Heart left ventricle (tissue), 16 donors: ENCODE data around the gene ZNF709. TPM values are rescaled to one million over a fixed set of nuclear protein-coding genes. Genes with fewer than 3 reads are reported as not detected.

Source experiments
- ATAC-seq, 4 donors: fragments of 200-7000 bp; cut with Tn5 transposase; one replicate each; pipeline ENCODE4 v1.9.1; 2020 to 2022; ENCODE audit warnings: moderate library complexity in 4 of 4, mild to moderate bottlenecking in 3 of 4, moderate number of reproducible peaks in 1 of 4
- DNase-seq, 5 donors: peaks; one replicate each; pipeline ENCODE4 v3.0.0-alpha.2; 2020
- H3K27ac ChIP-seq, 12 donors: fragments of 200-600 bp; sonication (generic) in 4 of 12; one replicate each; pipeline versions ENCODE4 v1.5.0 to v1.8.0; 2016 to 2022; ENCODE audit warnings: mild to moderate bottlenecking in 2 of 12
- H3K27me3 ChIP-seq, 9 donors: fragments of 200-600 bp; sonication (generic) in 2 of 9; one replicate each; pipeline versions ENCODE4 v1.5.1 to v1.8.0; 2016 to 2022; ENCODE audit warnings: mild to moderate bottlenecking in 3 of 9
- H3K36me3 ChIP-seq, 9 donors: fragments of 200-600 bp; sonication (generic) in 2 of 9; one replicate each; pipeline versions ENCODE4 v1.5.0 to v1.8.0; 2018 to 2022; ENCODE audit warnings: mild to moderate bottlenecking in 2 of 9
- H3K4me1 ChIP-seq, 12 donors: fragments of 200-600 bp; sonication (generic) in 4 of 12; one replicate each; pipeline versions ENCODE4 v1.5.0 to v1.8.0; 2016 to 2022; ENCODE audit warnings: mild to moderate bottlenecking in 3 of 12
- H3K4me3 ChIP-seq, 12 donors: fragments of 200-600 bp; sonication (generic) in 4 of 12; one replicate each; pipeline versions ENCODE4 v1.5.0 to v1.8.0; 2017 to 2022; ENCODE audit warnings: mild to moderate bottlenecking in 9 of 12, moderate library complexity in 4 of 12
- H3K9me3 ChIP-seq, 12 donors: fragments of 200-600 bp; sonication (generic) in 4 of 12; one replicate each; pipeline versions ENCODE4 v1.5.0 to v1.8.0; 2016 to 2022; ENCODE audit warnings: mild to moderate bottlenecking in 1 of 12
- POLR2A ChIP-seq, 2 donors: fragments of 450-650 bp; IDR thresholded peaks; one replicate each; pipeline ENCODE4 v1.6.1; 2017; ENCODE audit warnings: antibody characterized with exemption in 2 of 2, mild to moderate bottlenecking in 2 of 2, moderate library complexity in 2 of 2
- WGBS, 4 donors: extraction: QIAGEN DNeasy Blood & Tissue Kit in 2 of 4; methylation state at CpG; one replicate each; pipeline versions ENCODE4 v1.1.5 to v1.1.7; 2013 to 2018; 5-methylcytosine and 5-hydroxymethylcytosine counted together
- intact Hi-C, 10 donors: fragments of 100-400 bp; cut with DNase I; formaldehyde crosslinking; loops; one replicate each; pipeline versions ENCODE4 v1.11.1 to v1.14.2; 2022
- polyA plus RNA-seq, 2 donors: library from polyadenylated mRNA; stranded (reverse); fragments of 200-250 nt; gene quantifications; one replicate each; pipeline ENCODE4 v1.2.3, GENCODE V29; 2013
- total RNA-seq, 9 donors: library from RNA; depleted of rRNA in 2 of 9; stranded (reverse); fragments of >200 nt in 2 of 9; fragmentation: NEBNext Ultra II Directional in 3 of 9; extraction: Animal tissue kit (Norgen Biotek cat#: 25700) in 3 of 9; gene quantifications; one replicate each; pipeline versions ENCODE4 v1.1.0 to v1.2.4, GENCODE V29; 2016 to 2023
- TF ChIP-seq, protein P1 (sequence below), 12 donors: fragments of 200-600 bp; sonication (generic) in 4 of 12; IDR thresholded peaks; one replicate each; pipeline versions ENCODE4 v1.5.0 to v1.8.0; 2018 to 2022; ENCODE audit warnings: antibody characterized with exemption in 12 of 12, mild to moderate bottlenecking in 5 of 12
- donor health status: ischemic (EF 13 %, LVEDD 7.1; RV severe dilation, severe dysfunction).
- donor health status: healthy with polysubstance abuse.
- donor health status: DM: no; HTN: yes; CAD: no.
- donor health status: DM: no; HTN: no; CAD: no.
- donor health status: ischemic (EF 25% LVEDD 6.9; RV normal size, moderate dysfunction).
- donor health status: ischemic (EF 25% LVEDD 5.7; RV mildly dilated, moderate dysfunction).
- donor health status: healthy.
- donor health status: DM: yes; HTN: yes; CAD: no.
- donor health status: ischemic (EF 35%, LVEDD 5.7; RV mildly dilated, moderate dysfunction).
- donor health status: nonischemic (EF 11% LVEDD 7.7; RV severe dilation, severe dysfunction).
- donor health status: DM: yes; HTN: yes; CAD: no.
- donor health status: PGD.
- donor health status: ischemic (EF 29% LVEDD 5.4; RV normal size, mild dysfunction).
- donor health status: nonischemic (EF 23%, LVEDD 6.1; RV moderate dilation, normal function).

ZNF709 gene
- total and polyA plus RNA-seq, 11 donors = 0.89 to 2.9 (median 1.4) TPM

DNA sequence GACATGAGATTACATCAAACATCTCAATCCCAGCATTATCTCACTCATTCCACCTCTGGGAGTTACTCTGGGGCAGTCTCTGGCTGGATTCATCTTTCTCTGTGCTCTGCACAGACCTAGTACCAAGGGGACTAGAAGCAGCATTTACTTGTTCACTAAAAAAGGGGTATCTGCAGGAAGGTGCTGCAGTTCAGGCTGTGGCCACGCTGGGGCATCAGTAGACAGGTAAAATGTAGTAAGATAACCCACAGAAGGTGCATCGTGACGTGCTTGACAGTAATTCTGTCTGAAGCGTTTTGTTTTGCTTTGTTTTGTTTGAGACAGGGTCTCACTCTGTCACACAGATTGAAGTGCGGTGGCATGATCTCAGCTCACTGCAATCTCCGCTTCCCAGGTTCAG lies 37.4 kb upstream of the ZNF709 start:
- Histone ChIP-seq H3K27me3 (no peaks in the 10 kb centered on the region), H3K4me1 (no peaks in the 10 kb centered on the region), H3K36me3 (peaks cover 12 to 57% (median 18%) of the 10 kb centered on the region in 9 donors), H3K4me3 (no peak overlapping the region), H3K9me3 (peaks cover 7 to 100% (median 79%) of the 10 kb centered on the region in 12 donors), H3K27ac (no peak overlapping the region)
- TF ChIP-seq, protein P1, sequence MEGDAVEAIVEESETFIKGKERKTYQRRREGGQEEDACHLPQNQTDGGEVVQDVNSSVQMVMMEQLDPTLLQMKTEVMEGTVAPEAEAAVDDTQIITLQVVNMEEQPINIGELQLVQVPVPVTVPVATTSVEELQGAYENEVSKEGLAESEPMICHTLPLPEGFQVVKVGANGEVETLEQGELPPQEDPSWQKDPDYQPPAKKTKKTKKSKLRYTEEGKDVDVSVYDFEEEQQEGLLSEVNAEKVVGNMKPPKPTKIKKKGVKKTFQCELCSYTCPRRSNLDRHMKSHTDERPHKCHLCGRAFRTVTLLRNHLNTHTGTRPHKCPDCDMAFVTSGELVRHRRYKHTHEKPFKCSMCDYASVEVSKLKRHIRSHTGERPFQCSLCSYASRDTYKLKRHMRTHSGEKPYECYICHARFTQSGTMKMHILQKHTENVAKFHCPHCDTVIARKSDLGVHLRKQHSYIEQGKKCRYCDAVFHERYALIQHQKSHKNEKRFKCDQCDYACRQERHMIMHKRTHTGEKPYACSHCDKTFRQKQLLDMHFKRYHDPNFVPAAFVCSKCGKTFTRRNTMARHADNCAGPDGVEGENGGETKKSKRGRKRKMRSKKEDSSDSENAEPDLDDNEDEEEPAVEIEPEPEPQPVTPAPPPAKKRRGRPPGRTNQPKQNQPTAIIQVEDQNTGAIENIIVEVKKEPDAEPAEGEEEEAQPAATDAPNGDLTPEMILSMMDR (IDR thresholded peaks at IDR 0.05) = peak in 1 of 12 donors; percentile 11
- TF ChIP-seq POLR2A (IDR thresholded peaks at IDR 0.05) = no peak
- intact Hi-C loops = no loop called here
- no peak for DNase-seq
- no peak for ATAC-seq
- 54 to 62% (median 58%) methylated on average over 6 of the region's 6 CpGs for WGBS, 4 donors

GRCh38 chr19:12513531-12514061 lies 29.0 kb upstream of the ZNF709 start:
- H3K4me1 ChIP-seq = peaks cover 0 to 6% (median 0%) of the 10 kb centered on the region in 12 donors
- TF ChIP-seq POLR2A (IDR thresholded peaks at IDR 0.05) = no peak
- TF ChIP-seq, protein P1 (IDR thresholded peaks at IDR 0.05) = peak in 4 of 12 donors; percentile 18 to 38 (median 24)
- no peak overlapping the region for H3K27ac ChIP-seq
- H3K9me3 ChIP-seq = peaks cover 0 to 38% (median 11%) of the 10 kb centered on the region in 12 donors
- 9 to 12% (median 12%) methylated on average over 22 to 35 of the region's 35 CpGs; no CpG with 5 or more reads in 1 of the 4 donors for whole genome bisulfite sequencing, 4 donors
- ATAC-seq (peak; percentile 37 to 84 (median 72)), DNase-seq (peak in 3 of 5 donors; percentile 11 to 47 (median 44))
- intact Hi-C loops = no loop called here
- peak overlapping the region in 8 of 12 donors; percentile 13 to 57 (median 34) for H3K4me3 ChIP-seq
- peaks cover 0 to 13% (median 0%) of the 10 kb centered on the region in 9 donors for H3K36me3 ChIP-seq
- H3K27me3 ChIP-seq = no peaks in the 10 kb centered on the region

DNA sequence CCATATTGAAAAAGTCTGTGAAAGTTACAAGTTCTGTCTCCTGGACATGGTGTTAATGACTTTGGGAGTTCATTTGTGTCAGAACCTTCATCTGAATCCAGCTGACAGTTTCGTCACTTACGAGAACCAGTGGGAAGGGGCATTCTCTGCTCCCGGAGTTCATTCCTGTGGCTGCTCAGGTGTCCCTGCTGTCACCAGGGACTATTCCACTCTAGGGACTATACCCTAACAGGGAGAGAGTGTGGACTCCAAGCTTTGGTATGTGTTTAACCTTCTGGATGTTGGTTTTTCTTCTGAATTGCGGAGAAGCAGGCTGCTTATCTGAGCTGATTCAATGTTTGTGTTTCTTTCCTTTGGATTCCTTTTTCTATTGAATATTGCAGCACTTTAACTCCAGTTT lies 12.4 kb upstream of the ZNF709 start:
- H3K4me3 ChIP-seq = no peak overlapping the region
- no peak for ATAC-seq

DNA sequence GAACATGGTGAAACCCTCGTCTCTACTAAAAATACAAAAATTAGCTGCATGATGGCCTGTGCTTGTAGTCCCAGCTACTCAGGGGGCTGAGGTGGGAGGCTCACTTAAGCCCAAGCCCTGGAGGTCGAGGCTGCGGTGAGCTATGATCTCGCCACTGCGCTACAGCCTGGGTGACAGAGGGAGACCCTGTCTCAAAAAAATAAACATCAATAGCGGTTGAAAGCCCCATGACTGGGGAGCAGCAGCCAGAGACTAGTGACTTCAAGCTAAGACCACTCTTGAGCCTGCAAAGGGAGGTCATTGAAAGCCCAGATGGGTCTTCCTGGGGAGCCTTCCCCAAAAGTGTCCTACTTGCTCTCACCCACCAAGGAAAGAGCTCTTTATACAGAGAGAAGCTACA lies 11.9 kb upstream of the ZNF709 start:
- Histone ChIP-seq H3K27me3 (no peaks in the 10 kb centered on the region), H3K27ac (no peak overlapping the region), H3K36me3 (no peaks in the 10 kb centered on the region), H3K9me3 (peaks cover 0 to 5% (median 0%) of the 10 kb centered on the region in 12 donors), H3K4me1 (peaks cover 0 to 13% (median 7%) of the 10 kb centered on the region in 12 donors), H3K4me3 (no peak overlapping the region)
- ATAC-seq (no peak), DNase-seq (no peak)
- intact Hi-C loops = loop anchor here in 3 of 10 donors (5.0 to 10.0 kb wide), 4 partner anchors 48 to 94 kb away; partner anchors contain the start of genes ZNF443 (in 1 of the 3) and ZNF799 (in 1 of the 3)
- TF ChIP-seq, protein P1 (IDR thresholded peaks at IDR 0.05) = no peak
- TF ChIP-seq POLR2A (IDR thresholded peaks at IDR 0.05) = no peak
- WGBS, 4 donors = 88 to 90% (median 89%) methylated on average over 6 of the region's 6 CpGs

More for the DNA sequence above, 12.4 kb upstream of the ZNF709 start:
- no peak for TF ChIP-seq POLR2A (IDR thresholded peaks at IDR 0.05)
- Histone ChIP-seq H3K4me1 (peaks cover 0 to 13% (median 7%) of the 10 kb centered on the region in 12 donors), H3K9me3 (peaks cover 0 to 5% (median 0%) of the 10 kb centered on the region in 12 donors), H3K36me3 (no peaks in the 10 kb centered on the region), H3K27me3 (no peaks in the 10 kb centered on the region), H3K27ac (no peak overlapping the region)
- WGBS, 4 donors = 87 to 92% (median 88%) methylated on average over 4 of the region's 4 CpGs
- DNase-seq = no peak
- intact Hi-C loops = loop anchor here in 3 of 10 donors (5.0 to 10.0 kb wide), 4 partner anchors 48 to 95 kb away; partner anchors contain the start of genes ZNF443 (in 1 of the 3) and ZNF799 (in 1 of the 3)
